ENCODE data around the gene TBC1D21.

DNA sequence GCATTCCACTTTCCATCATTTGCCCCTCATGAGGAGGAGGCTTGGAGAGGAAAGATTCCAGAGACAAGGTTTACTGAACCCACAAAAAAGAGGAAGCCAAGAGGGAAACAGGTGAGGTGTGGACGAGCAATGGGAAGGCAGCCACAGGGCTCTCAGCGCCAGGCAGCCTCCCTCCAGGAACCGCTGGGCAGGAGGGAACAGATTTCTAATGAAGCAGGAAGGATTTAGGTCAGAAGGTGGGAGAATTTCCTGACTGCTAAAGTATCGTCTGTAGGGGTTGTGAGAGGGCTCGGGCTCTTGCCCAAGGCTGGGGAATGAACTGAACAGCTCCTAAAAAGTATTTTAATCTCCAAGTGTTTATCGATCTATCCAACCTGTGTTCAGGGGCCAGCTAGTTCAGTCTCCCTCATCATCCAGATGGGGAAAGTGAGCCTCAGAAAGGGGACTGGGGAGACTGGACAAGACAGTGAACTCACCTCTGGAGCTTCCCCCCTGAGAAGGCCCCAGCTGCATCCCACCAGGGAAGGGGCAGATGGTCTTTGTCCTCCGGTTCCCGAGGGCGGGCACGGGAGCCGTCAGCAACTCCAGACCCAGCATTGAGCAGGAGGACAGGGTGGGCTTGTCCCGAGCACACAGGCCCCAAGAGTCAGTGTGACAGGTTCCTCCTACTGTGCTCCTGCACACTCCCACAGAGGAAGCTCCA lies 63.4 kb downstream of the TBC1D21 start:
- TF ChIP-seq CTCF (IDR thresholded peaks at IDR 0.05), result no peak
- no peak for TF ChIP-seq EZH2phosphoT487 (IDR thresholded peaks at IDR 0.05)
- no peak for TF ChIP-seq EZH2 (IDR thresholded peaks at IDR 0.05)

All from neural progenitor cell (in vitro differentiated cells).